GM12874 (cell line): ENCODE measurements around the gene LCN2.

Source experiments
- TF ChIP-seq, protein P1 (sequence below): IDR thresholded peaks from 2 replicates; pipeline ENCODE4 v1.5.1; 2011; ENCODE audit warnings: low read depth, mild to moderate bottlenecking, control low read depth, low read length, moderate library complexity; ENCODE audit not compliant: insufficient read depth

The LCN2 gene

DNA sequence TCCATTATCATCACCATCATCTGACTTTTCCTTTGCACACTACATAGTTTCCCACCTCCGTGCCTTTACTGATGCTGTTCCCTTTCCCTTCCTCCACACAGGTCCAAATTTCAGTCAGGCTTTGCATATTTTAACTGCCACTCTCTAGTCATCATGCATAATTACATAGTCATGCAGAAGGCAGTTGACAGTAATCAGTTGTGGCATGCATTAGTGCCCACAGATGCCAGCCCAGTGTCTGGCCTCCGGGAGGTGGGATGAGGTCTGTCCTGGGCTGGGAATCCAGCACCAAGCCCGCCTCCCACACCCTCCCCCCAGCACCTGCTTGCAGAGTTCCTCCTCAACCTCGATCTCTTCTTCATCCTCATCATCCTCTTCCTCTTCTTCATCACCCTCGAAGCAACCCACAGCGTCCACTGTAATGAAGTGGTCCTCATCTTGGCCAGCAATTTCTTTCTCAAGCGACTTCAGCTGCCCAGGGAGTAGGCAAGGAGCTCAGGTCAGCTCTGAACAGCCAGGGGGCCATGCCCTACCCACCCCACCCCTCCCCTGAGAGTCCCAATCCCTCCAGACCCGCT, 19.6 kb downstream of the LCN2 start:
- TF ChIP-seq, protein P1, sequence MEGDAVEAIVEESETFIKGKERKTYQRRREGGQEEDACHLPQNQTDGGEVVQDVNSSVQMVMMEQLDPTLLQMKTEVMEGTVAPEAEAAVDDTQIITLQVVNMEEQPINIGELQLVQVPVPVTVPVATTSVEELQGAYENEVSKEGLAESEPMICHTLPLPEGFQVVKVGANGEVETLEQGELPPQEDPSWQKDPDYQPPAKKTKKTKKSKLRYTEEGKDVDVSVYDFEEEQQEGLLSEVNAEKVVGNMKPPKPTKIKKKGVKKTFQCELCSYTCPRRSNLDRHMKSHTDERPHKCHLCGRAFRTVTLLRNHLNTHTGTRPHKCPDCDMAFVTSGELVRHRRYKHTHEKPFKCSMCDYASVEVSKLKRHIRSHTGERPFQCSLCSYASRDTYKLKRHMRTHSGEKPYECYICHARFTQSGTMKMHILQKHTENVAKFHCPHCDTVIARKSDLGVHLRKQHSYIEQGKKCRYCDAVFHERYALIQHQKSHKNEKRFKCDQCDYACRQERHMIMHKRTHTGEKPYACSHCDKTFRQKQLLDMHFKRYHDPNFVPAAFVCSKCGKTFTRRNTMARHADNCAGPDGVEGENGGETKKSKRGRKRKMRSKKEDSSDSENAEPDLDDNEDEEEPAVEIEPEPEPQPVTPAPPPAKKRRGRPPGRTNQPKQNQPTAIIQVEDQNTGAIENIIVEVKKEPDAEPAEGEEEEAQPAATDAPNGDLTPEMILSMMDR, result no peak

DNA sequence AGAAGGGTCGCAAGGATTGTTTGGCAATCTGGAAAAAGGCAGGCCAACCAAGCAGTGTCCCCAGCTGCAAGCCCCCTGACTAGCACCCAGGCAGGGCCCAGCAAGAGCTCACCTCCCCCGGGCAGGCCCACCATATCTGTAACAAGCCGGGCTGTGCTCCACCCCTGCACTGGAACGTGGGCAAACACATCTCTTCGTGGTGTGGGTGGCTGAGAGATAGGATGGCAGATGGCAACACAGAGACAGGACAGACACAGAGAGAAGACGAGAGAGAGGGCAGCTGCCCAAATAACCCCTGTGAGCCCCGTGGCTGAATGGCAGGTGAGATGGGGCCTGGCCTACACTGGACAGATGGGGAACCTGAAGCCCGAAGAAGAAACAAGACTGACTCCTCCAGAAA, 20.2 kb downstream of the LCN2 start:
- TF ChIP-seq, protein P1, result no peak

DNA sequence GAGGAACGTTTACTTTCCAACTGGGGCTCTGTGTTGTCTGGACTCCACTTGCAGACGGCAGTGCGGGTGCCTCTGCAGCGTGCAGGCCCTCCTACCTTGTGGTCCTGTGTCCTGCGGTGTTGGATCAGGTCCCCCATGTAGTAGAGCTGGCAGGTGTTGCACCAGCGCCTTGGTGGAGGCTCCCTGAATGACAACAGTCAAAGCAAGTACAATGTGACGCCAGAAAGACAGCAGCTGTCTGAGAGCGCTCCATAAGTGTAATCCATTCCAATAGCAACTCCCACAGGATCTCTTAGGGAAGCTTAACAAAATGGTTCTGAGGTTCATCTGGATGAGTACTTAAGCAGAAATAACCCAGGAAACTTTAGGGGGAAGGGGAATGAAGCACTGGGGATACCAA, 20.7 kb downstream of the LCN2 start:
- TF ChIP-seq, protein P1, result no peak

DNA sequence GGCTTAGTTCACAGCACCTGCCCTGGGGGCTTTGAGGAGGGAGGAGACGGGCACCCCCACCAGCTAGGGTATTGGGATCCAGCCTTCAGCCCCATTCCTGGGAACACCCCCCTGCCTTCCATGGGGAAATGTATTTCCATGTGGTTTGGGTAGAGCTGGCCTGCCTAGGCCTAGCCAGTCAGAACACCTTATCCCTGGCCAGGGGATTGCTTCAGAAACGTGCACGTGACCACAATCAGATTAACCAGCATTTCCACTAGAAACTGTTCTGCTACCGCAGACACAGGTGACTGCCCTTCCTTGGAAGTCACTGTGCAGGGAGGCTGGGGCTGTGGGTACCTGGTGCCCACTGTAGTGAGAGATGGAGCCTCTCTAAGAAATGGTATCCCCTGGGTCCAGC, 24.8 kb downstream of the LCN2 start:
- TF ChIP-seq, protein P1, result no peak

DNA sequence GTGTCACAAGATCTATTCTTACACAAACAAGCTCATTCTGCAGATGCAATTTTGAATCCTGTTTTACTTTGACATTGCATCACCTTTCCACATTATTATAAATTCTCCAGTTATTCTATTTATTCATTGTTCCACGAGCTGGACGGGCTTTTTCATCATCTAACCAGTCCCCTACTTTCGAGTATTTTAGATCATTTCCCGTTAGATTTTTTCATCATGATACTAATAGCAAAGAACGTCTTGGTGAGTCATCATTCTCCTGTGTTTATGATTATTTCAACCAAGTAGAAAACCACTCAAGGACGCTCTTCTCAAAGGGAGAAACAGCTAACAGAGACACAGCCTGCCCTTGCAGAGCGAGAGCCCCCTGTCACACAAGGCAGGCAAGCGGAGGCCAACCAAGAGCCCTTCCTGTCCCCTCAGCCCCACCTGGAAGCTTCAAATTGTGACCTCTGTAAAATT, 25.9 kb downstream of the LCN2 start:
- TF ChIP-seq, protein P1, result no peak

DNA sequence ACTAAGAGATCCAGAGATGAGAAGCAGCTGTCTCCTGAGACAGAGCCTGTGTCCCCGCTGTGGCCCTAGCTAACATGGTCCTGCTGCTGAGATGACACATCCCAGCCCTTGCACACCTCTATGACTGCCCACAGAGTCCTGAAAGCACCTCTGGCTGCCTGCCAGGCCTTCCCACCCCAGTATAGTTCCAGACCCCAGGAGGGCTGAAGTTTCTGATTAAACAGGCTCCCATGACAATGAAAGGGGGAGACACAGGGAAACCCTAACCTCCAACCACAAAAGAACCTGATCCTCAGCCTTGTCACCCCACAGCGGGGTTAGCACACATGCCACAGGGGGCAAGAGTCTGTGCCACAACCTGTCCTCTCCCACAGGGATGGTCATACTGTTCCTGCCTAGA, 26.5 kb downstream of the LCN2 start:
- TF ChIP-seq, protein P1, result no peak

DNA sequence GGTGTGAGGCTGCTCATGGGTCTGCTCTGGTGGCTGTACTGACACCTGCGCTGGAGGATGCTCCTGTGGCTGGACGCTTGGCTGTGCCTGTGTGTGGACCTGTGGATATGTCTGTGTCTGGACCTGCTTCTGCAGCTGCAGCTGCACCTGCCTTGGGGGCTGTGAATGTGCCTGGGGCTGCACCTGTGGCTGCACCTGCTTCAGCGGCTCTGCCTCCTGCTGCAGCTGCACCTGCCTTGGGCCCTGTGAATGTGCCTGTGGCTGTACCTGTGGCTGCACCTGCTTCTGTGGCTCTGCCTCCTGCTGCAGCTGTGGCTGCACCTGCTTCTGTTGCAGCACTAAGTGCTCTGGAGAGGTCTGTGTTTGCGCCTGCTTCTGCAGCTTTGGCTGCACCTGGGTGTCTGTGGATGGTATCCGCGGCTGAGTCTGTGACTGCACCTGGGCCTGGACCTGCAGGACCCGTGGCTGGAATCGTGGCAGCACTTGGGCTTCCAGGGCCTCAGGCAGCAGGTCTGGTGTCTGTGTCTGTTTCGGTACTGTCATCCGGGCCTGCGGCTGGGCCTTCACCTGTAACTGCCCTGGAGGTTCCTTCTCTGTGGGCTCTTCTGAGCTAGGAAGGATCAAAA, 29.7 kb downstream of the LCN2 start:
- TF ChIP-seq, protein P1, result no peak
